ENCODE measurements around the gene ZNF460.

Gene ZNF460

GRCh38 chr19:57262044-57262443 lies 18.2 kb upstream of the ZNF460 start:
- DNase-seq (ENCODE audit: low read depth) = no peak
- TF ChIP-seq, protein P1, sequence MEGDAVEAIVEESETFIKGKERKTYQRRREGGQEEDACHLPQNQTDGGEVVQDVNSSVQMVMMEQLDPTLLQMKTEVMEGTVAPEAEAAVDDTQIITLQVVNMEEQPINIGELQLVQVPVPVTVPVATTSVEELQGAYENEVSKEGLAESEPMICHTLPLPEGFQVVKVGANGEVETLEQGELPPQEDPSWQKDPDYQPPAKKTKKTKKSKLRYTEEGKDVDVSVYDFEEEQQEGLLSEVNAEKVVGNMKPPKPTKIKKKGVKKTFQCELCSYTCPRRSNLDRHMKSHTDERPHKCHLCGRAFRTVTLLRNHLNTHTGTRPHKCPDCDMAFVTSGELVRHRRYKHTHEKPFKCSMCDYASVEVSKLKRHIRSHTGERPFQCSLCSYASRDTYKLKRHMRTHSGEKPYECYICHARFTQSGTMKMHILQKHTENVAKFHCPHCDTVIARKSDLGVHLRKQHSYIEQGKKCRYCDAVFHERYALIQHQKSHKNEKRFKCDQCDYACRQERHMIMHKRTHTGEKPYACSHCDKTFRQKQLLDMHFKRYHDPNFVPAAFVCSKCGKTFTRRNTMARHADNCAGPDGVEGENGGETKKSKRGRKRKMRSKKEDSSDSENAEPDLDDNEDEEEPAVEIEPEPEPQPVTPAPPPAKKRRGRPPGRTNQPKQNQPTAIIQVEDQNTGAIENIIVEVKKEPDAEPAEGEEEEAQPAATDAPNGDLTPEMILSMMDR (conservative IDR thresholded peaks at IDR 0.05; ENCODE audit: control insufficient read depth, insufficient read depth, low read depth, low read length) = no peak
- no peak overlapping the region for H3K4me3 ChIP-seq (ENCODE audit: control insufficient read depth, low read depth, low read length)

GRCh38 chr19:57263244-57263741 lies 17.0 kb upstream of the ZNF460 start:
- TF ChIP-seq, protein P1 (conservative IDR thresholded peaks at IDR 0.05; ENCODE audit: control insufficient read depth, insufficient read depth, low read depth, low read length) = no peak
- H3K4me3 ChIP-seq (ENCODE audit: control insufficient read depth, low read depth, low read length) = no peak overlapping the region
- no peak for DNase-seq (ENCODE audit: low read depth)

DNA sequence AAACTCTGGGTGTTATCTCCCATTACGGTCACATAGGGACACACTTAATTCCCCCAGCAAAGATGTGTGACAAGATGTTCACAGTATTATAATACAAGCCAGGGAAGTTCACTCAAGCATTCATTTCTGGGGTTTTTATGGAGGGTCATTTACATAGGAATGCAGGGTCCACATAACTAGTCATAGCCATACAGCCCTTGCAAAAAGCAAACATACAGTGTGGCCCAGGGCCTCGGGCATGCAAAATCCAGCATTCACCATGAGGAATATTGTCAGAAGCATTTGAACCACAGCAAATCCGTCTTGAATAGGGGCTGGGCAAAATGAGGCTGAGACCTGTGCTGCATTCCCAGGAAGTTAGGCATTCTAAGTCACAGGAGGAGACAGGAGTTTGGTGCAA lies 13.0 kb upstream of the ZNF460 start:
- no peak for DNase-seq (ENCODE audit: low read depth)
- no peak overlapping the region for H3K4me3 ChIP-seq (ENCODE audit: control insufficient read depth, low read depth, low read length)
- TF ChIP-seq, protein P1 (conservative IDR thresholded peaks at IDR 0.05; ENCODE audit: control insufficient read depth, insufficient read depth, low read depth, low read length) = no peak

DNA sequence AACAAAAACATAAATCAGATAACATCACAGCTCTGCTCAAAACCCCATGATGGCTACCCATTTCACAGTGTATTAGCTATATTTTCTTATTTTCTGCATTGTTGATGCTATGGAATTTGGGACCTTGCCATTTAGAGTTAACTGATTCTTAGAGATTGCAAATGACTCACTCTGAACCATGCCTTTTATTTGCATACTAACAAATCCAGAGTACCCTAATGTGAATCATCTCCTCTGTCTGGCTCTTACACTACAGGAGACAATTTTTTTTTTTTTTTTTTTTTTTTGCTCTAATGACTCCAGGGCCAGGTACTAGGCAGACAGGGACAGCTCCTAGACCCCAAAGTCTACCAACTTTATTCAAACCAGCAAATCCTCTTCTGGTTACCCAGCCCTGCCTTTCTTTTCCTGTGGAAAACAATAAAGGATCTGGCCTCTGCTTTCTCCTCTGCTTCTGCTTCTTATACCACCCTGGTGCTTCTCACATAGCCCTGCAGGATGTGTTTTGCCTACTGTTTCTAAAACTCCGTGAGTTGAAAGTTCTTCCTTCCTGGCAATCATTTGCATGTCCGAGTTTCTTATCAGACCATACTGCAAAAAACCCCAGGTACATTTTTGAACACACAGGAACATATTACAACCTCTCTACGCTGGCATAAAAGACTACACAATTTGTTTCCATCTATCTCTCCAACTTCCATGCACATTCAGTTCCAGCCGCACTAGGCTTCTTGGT lies 10.6 kb upstream of the ZNF460 start:
- DNase-seq (ENCODE audit: low read depth) = peak; percentile 89
- H3K4me3 ChIP-seq (ENCODE audit: control insufficient read depth, low read depth, low read length) = no peak overlapping the region
- TF ChIP-seq, protein P1 (conservative IDR thresholded peaks at IDR 0.05; ENCODE audit: control insufficient read depth, insufficient read depth, low read depth, low read length) = no peak

DNA sequence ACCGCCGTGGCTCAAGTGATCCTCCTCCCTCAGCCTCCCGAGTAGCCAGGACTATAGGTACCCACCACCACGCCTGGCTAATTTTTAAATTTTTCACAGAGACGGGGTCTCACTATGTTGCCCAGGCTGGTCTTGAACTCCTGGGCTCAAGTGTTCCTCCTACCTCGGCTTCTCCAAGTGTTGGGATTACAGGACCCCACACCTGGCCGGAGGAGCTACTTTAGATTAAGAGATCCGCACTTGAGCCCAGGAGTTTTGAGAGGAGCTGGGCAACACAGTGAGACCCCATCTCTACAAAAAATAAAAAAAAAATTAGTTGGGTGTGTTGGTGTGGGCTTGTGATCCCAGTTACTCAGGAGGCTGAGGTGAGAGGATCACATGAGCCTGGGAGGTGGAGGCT lies 9.0 kb upstream of the ZNF460 start:
- DNase-seq (ENCODE audit: low read depth) = no peak
- H3K4me3 ChIP-seq (ENCODE audit: control insufficient read depth, low read depth, low read length) = no peak overlapping the region
- TF ChIP-seq, protein P1 (conservative IDR thresholded peaks at IDR 0.05; ENCODE audit: control insufficient read depth, insufficient read depth, low read depth, low read length) = no peak

GRCh38 chr19:57273014-57273413 lies 7.3 kb upstream of the ZNF460 start:
- DNase-seq (ENCODE audit: low read depth) = no peak
- H3K4me3 ChIP-seq (ENCODE audit: control insufficient read depth, low read depth, low read length) = no peak overlapping the region
- TF ChIP-seq, protein P1 (conservative IDR thresholded peaks at IDR 0.05; ENCODE audit: control insufficient read depth, insufficient read depth, low read depth, low read length) = no peak

All from fibroblast of mammary gland (primary cell).